PC-9 (cell line): Measurements from ENCODE around the gene ICOSLG. TPM values are rescaled to one million over a fixed set of nuclear protein-coding genes. Genes with fewer than 3 reads are reported as not detected.
"Not testable (repeated sequence)": the region's sequence is repeated elsewhere in the genome, so short reads cannot be mapped to it uniquely, and the experiment has no call there.

ENCODE experiments used
- BruUV-seq: library from RNA; stranded (reverse); fragments of 400-500 nt; replicated peaks from 2 replicates; lab custom pipeline; 2021; lab: Mats Ljungman, UMichigan
- CTCF ChIA-PET: fragments of 300-600 bp; sonication (Branson Sonifier 250); formaldehyde crosslinking; loops from one replicate; lab custom pipeline; 2022; ENCODE audit warnings: antibody characterized with exemption; lab: Charles Lee
- POLR2A ChIA-PET: fragments of 300-600 bp; sonication (Branson Sonifier 250); formaldehyde crosslinking; loops from one replicate; lab custom pipeline; 2022; ENCODE audit warnings: antibody characterized with exemption; ENCODE audit not compliant: unreplicated experiment; lab: Charles Lee
- DNase-seq, 2 experiments: peaks; one replicate each; pipeline versions ENCODE4 v3.0.0 to v3.0.0-alpha.2; 2015 to 2022; ENCODE audit warnings: mixed read lengths in 1 of 2
- H2AFZ ChIP-seq: fragments of 200-600 bp; sonication (generic); 2 replicates; pipeline ENCODE4 v1.8.1; 2017; ENCODE audit warnings: antibody characterized with exemption
- H3F3A ChIP-seq: fragments of 200-600 bp; sonication (generic); 2 replicates; pipeline ENCODE4 v1.8.1; 2017; ENCODE audit warnings: antibody characterized with exemption, mild to moderate bottlenecking, low read depth; ENCODE audit not compliant: insufficient read depth
- H3K27ac ChIP-seq: fragments of 200-600 bp; sonication (generic); 2 replicates; pipeline ENCODE4 v1.6.1; 2016; ENCODE audit warnings: mixed run types
- H3K27me3 ChIP-seq: fragments of 200-600 bp; sonication (generic); 2 replicates; pipeline ENCODE4 v1.6.1; 2016; ENCODE audit warnings: low read depth, mixed run types; ENCODE audit not compliant: insufficient read depth
- H3K36me3 ChIP-seq: fragments of 200-600 bp; sonication (generic); 2 replicates; pipeline ENCODE4 v1.6.1; 2016; ENCODE audit warnings: low read depth, mixed run types
- H3K4me1 ChIP-seq: fragments of 200-600 bp; sonication (generic); replicated peaks from 2 replicates; pipeline ENCODE4 v1.6.1; 2016; ENCODE audit warnings: mixed run types; ENCODE audit not compliant: insufficient read depth
- H3K4me2 ChIP-seq: fragments of 200-600 bp; sonication (generic); 2 replicates; pipeline ENCODE4 v1.6.1; 2017; ENCODE audit warnings: mixed run types
- H3K4me3 ChIP-seq: fragments of 200-600 bp; sonication (generic); 2 replicates; pipeline ENCODE4 v1.6.1; 2016; ENCODE audit warnings: mixed run types
- H3K79me2 ChIP-seq: fragments of 200-600 bp; sonication (generic); 2 replicates; pipeline ENCODE4 v1.6.1; 2017; ENCODE audit warnings: low read depth, mixed run types
- H3K9me2 ChIP-seq: fragments of 200-600 bp; sonication (generic); 2 replicates; pipeline ENCODE4 v1.8.1; 2017; ENCODE audit warnings: mild to moderate bottlenecking; ENCODE audit not compliant: insufficient read depth
- H3K9me3 ChIP-seq: fragments of 200-600 bp; sonication (generic); 2 replicates; pipeline ENCODE4 v1.8.1; 2016; ENCODE audit warnings: low read depth; ENCODE audit not compliant: insufficient read depth
- H4K20me1 ChIP-seq: fragments of 200-600 bp; sonication (generic); 2 replicates; pipeline ENCODE4 v1.8.1; 2017; ENCODE audit not compliant: insufficient read depth
- intact Hi-C: fragments of 100-400 bp; cut with micrococcal nuclease; formaldehyde crosslinking; loops from one replicate; pipeline ENCODE4 v1.10.0; 2022; ENCODE audit not compliant: unreplicated experiment
- total RNA-seq: library from RNA; stranded (reverse); gene quantifications from 2 replicates; pipeline ENCODE4 v1.2.3, GENCODE V29; 2021

Gene ICOSLG
- total RNA-seq, 1 experiment from 2014 or later: 2.9 TPM

DNA sequence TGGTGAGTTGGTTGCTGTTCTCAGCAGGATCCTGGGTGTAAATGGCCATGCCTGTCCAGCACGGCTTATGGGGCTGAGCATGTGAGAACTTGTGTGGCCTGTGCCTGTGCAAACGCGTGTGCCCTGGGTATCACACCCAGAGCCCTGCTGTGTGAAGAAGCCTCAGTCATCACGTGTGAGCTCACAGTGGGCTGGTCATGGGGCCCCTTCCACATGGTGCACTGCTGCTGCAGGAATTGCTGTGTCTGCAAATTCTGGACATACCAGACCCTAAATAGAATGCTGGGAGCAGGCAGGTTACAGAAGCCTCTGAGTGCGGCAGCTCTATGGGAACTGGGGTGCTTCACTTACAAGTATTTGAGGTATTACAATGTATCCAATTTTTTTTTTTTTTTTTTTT lies 17.4 kb downstream of the ICOSLG start:
- H3F3A ChIP-seq, H3K79me2 ChIP-seq, H3K36me3 ChIP-seq, POLR2A ChIA-PET, BruUV-seq, DNase-seq, H3K4me2 ChIP-seq, CTCF ChIA-PET, H4K20me1 ChIP-seq, H3K27me3 ChIP-seq, H3K4me3 ChIP-seq, H3K9me3 ChIP-seq, H3K27ac ChIP-seq, intact Hi-C loops, H2AFZ ChIP-seq, H3K9me2 ChIP-seq, H3K4me1 ChIP-seq: not testable (repeated sequence)

DNA sequence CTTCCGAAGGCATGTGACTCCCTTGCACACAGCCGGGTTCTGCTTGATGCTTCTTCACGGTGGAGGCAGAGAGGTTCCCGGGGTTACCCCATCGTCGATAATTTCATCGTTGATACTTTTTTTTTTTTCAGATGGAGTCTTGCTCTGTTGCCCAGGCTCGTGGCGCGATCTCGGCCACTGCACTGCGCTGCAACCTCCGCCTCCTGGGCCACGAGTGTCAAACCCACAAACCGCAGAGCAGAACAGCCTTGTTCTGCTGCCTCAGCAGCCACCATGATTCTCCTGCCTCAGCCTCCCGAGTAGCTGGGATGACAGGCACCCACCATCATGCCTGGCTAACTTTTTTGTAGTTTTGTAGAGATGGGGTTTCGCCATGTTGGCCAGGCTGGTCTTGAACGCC lies 20.1 kb downstream of the ICOSLG start:
- DNase-seq, CTCF ChIA-PET, intact Hi-C loops, H3K4me2 ChIP-seq, BruUV-seq, H3K79me2 ChIP-seq, H3K27ac ChIP-seq, H3F3A ChIP-seq, H3K9me3 ChIP-seq, H4K20me1 ChIP-seq, POLR2A ChIA-PET, H3K4me1 ChIP-seq, H3K36me3 ChIP-seq, H3K27me3 ChIP-seq, H2AFZ ChIP-seq, H3K9me2 ChIP-seq, H3K4me3 ChIP-seq: not testable (repeated sequence)

DNA sequence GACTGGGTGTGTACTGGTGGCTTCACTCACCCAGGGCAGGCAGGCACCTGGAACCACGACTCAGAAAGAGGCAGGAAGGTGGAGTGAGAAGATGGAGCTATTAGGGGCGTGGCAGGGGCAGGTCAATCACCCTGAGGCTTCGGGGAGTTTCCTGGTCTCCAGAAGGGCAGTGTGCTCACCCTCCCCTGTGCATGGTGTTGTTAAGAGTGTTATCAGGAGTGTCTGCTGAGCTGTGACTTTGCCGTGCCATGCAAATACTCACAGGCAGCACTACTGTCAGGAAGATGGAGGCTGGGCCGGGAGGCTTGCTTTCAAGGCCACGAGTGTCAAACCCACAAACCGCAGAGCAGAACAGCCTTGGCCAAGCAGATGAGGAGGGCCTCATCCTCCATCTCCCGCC lies 22.3 kb downstream of the ICOSLG start:
- H3K9me2 ChIP-seq, H3K36me3 ChIP-seq, H3K4me3 ChIP-seq, H3K79me2 ChIP-seq, H3K4me2 ChIP-seq, H3K27me3 ChIP-seq, BruUV-seq, H3K9me3 ChIP-seq, H3K4me1 ChIP-seq, H3F3A ChIP-seq, H3K27ac ChIP-seq, DNase-seq, CTCF ChIA-PET, H4K20me1 ChIP-seq, POLR2A ChIA-PET, H2AFZ ChIP-seq, intact Hi-C loops: not testable (repeated sequence)

DNA sequence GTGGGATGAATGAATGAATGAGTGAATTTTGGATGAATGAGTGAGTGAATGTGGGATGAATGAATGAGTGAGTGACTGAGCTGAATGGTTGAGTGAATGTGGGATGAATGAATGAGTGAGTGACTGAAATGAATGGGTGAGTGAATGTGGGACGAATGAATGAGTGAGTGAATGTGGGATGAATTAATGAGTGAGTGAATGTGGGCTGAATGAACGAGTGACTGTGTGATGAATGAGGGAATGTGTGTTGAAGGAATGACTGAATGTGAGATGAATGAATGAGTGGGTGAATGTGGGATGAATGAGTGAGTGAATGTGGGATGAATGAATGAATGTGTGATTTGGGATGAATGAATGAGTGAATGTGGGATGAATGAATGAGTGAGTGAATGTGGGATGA lies 28.8 kb downstream of the ICOSLG start:
- H3K4me1 ChIP-seq, H3K79me2 ChIP-seq, CTCF ChIA-PET, H2AFZ ChIP-seq, H3F3A ChIP-seq, H3K4me3 ChIP-seq, H3K9me3 ChIP-seq, H3K36me3 ChIP-seq, POLR2A ChIA-PET, H3K9me2 ChIP-seq, H4K20me1 ChIP-seq, BruUV-seq, H3K27me3 ChIP-seq, H3K27ac ChIP-seq, DNase-seq, intact Hi-C loops, H3K4me2 ChIP-seq: not testable (repeated sequence)

DNA sequence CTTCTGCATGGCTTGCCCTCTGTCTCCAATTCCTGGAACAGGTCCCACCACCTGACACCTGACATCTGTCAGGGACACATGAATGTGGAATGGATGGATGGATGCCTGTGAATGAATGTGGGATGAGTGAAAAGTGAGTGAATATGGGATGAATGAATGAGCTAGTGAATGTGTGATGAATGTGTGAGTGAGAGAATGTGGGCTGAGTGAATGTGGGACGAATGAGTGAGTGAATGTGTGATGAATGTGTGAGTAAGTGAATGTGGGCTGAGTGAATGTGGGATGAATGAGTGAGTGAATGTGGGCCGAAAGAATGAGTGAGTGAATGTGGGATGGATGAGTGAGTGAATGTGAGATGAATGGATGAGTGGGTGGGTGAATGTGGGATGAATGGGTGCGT lies 29.2 kb downstream of the ICOSLG start:
- H3K4me3 ChIP-seq, H3K4me1 ChIP-seq, H3K9me3 ChIP-seq, DNase-seq, H3K9me2 ChIP-seq, H3K79me2 ChIP-seq, POLR2A ChIA-PET, H3F3A ChIP-seq, intact Hi-C loops, H4K20me1 ChIP-seq, H2AFZ ChIP-seq, H3K27ac ChIP-seq, H3K4me2 ChIP-seq, CTCF ChIA-PET, H3K27me3 ChIP-seq, H3K36me3 ChIP-seq, BruUV-seq: not testable (repeated sequence)

DNA sequence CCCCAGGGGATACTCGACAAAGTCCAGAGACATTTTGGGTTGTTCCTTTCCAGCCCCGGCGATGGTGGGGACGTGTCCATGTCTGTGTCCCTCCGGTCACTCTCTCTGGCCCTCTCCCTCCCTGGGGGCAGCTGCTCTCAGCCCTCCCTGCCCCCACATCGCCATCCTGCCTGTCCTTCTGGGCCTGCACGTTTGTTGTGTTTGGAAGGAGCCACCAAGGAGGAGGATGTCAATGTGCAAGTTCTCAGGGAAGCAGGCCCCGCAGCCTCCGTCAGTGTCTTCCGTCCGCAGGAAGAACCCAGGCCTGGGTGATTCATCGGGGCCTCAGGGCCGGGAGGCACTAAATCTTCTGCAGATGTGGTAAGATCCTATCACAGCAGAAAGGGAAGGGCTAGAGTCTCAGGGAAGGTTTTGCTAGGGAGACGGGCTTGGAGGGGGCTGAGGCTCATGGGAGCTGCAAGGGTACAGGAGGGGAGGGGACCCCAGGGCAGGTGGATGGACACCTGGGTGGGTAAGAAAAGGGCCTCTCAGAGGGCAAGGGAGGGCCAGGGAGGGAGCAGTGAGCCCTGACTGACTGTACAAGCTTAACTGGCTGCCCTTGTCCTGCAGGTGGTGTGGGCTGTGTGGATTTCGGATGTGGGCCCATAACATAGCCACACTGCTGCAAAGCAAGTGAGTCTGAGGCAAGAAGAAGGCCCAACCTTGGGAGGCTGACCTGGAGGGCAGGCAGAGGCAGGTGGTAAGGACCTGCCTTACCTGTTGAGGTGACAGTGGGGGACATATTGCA lies 32.7 kb downstream of the ICOSLG start:
- BruUV-seq, H3K4me2 ChIP-seq, H3K9me3 ChIP-seq, POLR2A ChIA-PET, H3K36me3 ChIP-seq, H3F3A ChIP-seq, CTCF ChIA-PET, H3K27me3 ChIP-seq, H4K20me1 ChIP-seq, H3K9me2 ChIP-seq, H3K27ac ChIP-seq, H3K4me3 ChIP-seq, H2AFZ ChIP-seq, intact Hi-C loops, H3K4me1 ChIP-seq, H3K79me2 ChIP-seq: not testable (repeated sequence)
- peak in 1 of 2 experiments; percentile 9 for DNase-seq

DNA sequence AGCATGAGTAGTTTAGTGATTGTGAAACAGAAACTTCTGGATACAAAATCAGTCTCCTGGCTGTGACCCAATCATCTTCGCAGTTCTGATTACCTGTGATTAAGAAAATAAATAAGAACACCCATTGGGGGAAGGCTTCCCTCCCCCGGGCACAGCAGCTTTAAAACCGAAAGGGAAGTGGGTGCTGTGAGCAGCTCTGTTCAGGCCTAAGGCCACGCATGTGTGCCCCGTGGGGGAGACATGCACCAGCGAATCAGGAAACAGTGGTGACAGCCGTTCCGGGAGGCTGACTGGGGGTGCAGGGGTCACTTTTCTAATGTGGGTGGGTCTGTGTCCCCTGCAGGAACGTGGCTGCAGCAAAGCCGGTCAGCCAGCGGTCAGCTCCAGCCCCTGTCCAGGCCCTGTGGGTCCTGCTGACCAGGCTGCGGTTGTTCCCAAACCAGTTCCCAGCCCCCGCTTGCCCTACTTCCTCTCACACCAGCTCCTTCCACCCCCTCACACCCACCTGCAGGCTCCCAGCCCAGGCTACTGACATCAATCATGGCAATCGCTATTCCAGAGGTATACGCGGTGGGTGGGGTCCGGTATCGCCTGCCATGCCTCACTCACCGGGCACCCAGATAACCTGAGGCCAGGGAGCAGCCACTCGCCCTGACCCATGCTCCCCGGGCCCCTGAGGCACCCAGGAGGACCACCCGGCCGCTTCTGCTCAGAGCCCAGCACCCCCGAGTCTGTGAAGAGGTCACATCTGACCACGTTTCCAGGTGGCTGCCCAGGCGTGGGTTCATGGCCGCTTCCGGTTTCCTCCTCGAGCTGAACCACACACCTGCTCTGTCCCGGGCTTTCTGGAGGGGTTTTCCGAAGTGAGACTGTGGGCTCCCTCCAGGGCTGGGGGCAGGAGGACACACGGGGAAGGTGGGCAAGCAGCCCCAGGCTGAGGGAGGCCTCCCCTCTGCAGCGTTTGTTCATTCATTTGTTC lies 33.8 kb downstream of the ICOSLG start:
- BruUV-seq, intact Hi-C loops, H3K27ac ChIP-seq, H3K9me2 ChIP-seq, POLR2A ChIA-PET, H3K27me3 ChIP-seq, H3F3A ChIP-seq, H2AFZ ChIP-seq, H4K20me1 ChIP-seq, CTCF ChIA-PET, H3K36me3 ChIP-seq, H3K79me2 ChIP-seq, H3K9me3 ChIP-seq, H3K4me3 ChIP-seq, H3K4me1 ChIP-seq, H3K4me2 ChIP-seq, DNase-seq: not testable (repeated sequence)
